ENCODE results near the gene NANOS3.

NANOS3 gene

DNA sequence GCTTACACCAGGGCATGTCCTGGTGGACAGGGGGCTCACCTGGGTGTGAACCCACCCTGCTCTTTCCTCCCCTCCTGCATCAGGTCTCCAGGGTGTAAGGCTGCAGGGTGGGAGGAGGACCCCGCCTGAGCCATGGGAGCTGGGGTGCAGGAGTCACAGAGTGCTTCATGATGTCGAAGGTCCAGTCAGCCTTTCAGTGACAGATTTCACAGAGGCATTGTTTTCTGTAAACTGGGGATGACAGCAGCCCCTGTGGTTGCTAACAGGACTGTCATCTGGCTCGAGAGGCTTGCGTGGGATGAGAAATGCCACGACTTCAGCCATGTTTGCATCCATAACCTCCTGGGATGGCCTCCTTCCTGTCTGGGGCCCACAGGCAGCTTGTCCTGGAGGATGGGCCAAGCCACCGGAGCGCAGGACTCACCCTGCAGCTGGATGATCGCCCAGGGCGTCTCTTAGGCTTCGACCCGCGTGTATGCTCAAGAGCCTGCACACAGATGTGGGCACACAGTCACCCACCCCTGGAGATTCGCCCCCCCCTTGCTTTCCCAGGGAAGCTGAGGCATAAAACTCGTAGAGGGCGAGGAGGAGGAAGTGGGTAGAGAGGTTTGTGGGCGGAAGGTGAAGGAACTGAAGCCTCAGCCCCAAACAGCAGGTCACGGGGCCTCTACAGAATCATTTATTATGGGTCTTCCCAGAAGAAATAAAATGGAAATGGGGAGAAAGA is 4.9 kb downstream of the NANOS3 start:
- no peak for DNase-seq (ENCODE audit: low spot score in 2 of 2)
- Histone ChIP-seq H3K4me3 (no peak overlapping the region), H3K4me1 (peaks cover 9% of the 10 kb centered on the region), H3K36me3 (replicated peaks) (no peaks in the 10 kb centered on the region), H3K27me3 (ENCODE audit: low read depth) (no peaks in the 10 kb centered on the region), H3K9me3 (no peaks in the 10 kb centered on the region)
- in situ Hi-C loops (cut with MboI; ENCODE audit: low sequenced_read_pairs), result loop anchor here (5.0 kb wide), 1 partner anchor 195 kb away; no protein-coding TSS in a partner anchor

DNA sequence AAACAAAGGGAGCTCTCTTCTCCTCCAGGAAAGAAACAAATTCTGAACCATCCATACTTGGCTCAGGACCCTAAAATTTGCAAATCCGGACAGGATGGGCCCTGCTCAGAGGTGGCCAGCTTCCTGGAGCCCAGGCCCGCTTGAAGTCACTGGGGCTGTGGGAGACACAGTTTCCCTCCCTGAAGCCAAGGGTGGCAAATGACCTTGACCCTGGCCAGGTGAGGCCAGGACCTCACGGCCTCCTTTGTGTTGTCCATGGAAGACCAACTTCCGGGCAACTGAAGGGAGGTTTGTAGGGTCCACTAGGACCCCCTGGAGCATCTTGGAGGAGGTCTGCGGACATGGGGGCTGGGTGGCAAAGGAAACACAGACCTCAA is 5.5 kb downstream of the NANOS3 start:
- DNase-seq (ENCODE audit: low spot score in 2 of 2), result no peak
- no peaks in the 10 kb centered on the region for H3K36me3 ChIP-seq (replicated peaks)
- no peak overlapping the region for H3K4me3 ChIP-seq
- in situ Hi-C loops (cut with MboI; ENCODE audit: low sequenced_read_pairs), result loop anchor here (5.0 kb wide), 1 partner anchor 195 kb away; no protein-coding TSS in a partner anchor
- peaks cover 9% of the 10 kb centered on the region for H3K4me1 ChIP-seq
- H3K9me3 ChIP-seq, result no peaks in the 10 kb centered on the region
- no peaks in the 10 kb centered on the region for H3K27me3 ChIP-seq (ENCODE audit: low read depth)

- H3K9me3 ChIP-seq, result no peaks in the 10 kb centered on the region
- no peaks in the 10 kb centered on the region for H3K27me3 ChIP-seq (ENCODE audit: low read depth)
- no peak for DNase-seq (ENCODE audit: low spot score in 2 of 2)
- H3K4me3 ChIP-seq, result no peak overlapping the region
- peaks cover 9% of the 10 kb centered on the region for H3K4me1 ChIP-seq
- in situ Hi-C loops (cut with MboI; ENCODE audit: low sequenced_read_pairs), result loop anchor here (5.0 kb wide), 1 partner anchor 194 kb away; no protein-coding TSS in a partner anchor
- no peaks in the 10 kb centered on the region for H3K36me3 ChIP-seq (replicated peaks)
Measured at GRCh38 chr19:13882836-13883235, 5.9 kb downstream of the NANOS3 start.

DNA sequence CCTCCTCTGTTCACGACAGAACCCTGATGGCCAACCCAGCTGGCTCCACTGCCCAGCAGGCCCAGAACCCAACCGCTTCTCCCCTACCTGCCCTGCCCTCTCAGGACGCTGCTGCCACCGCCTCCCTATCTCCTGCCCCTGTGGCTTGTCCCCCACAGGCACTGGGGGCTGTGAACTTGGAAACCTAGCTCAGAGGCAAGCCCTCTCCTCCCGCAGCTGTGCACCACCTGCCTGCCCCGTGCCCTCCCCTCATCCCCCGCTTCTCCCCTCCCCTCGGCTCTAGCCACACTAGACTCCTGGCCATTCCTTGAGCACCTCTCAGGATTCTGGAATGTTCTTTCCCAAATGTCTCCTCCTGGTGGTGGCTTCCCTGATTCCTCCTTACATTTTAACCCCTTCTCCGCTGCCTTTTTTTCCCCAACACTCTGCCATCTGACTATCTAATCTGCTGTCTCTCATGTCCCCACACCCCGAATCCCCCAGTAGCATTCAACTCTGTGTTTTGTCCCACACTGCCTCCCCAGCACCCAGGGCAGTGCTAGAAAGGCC is 6.7 kb downstream of the NANOS3 start:
- H3K4me3 ChIP-seq, result no peak overlapping the region
- in situ Hi-C loops (cut with MboI; ENCODE audit: low sequenced_read_pairs), result loop anchor here (5.0 kb wide), 1 partner anchor 194 kb away; no protein-coding TSS in a partner anchor
- H3K27me3 ChIP-seq (ENCODE audit: low read depth), result no peaks in the 10 kb centered on the region
- H3K9me3 ChIP-seq, result no peaks in the 10 kb centered on the region
- DNase-seq (ENCODE audit: low spot score in 2 of 2), result no peak
- H3K4me1 ChIP-seq, result peaks cover 9% of the 10 kb centered on the region
- H3K36me3 ChIP-seq (replicated peaks), result no peaks in the 10 kb centered on the region

DNA sequence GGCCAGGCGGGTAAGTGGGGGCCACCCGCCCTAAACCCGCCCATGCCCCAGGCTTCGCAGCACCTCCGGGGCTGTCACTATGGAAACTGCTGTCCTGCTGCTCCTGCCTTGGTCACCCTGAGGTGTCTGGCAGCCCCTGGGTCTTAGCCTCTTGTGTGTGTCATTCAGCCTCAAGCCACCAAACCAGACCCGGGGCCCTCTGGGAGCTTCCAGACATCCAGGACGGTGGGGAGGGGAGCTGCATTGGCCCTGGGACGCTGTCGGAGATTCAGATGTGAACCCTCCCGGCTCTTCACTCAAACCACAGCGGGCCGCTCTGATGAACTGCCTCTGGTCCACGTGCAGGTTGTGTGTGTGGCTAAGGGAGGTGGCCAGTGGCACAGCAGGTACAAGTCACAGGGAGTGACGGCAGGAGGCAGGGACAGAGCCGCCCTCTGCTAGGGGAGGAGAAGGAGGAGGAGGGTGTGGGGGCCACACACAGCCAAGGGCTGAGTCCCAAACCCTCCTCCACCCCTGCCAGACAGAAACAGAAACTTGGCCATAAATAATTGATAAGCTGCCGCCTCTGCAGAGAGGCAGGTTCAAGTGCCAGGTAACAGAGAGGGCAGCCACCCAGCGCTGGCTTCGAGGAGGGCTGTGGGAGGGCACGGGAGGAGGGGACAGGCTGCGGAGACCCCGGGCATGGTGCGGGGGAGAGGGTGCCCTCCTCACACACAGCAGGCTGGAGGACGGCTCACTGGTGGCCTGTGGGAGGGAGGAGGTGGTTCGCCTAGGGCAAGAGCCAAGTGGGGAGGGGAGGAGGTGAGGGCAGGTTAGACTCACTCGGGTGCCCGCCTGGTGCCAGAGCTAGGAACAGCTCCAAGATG is 8.0 kb downstream of the NANOS3 start:
- in situ Hi-C loops (cut with MboI; ENCODE audit: low sequenced_read_pairs), result loop anchor here (5.0 kb wide), 1 partner anchor 192 kb away; no protein-coding TSS in a partner anchor
- DNase-seq (ENCODE audit: low spot score in 2 of 2), result no peak
- no peaks in the 10 kb centered on the region for H3K27me3 ChIP-seq (ENCODE audit: low read depth)
- H3K36me3 ChIP-seq (replicated peaks), result no peaks in the 10 kb centered on the region
- H3K4me3 ChIP-seq, result no peak overlapping the region
- peaks cover 6% of the 10 kb centered on the region for H3K4me1 ChIP-seq
- H3K9me3 ChIP-seq, result no peaks in the 10 kb centered on the region

DNA sequence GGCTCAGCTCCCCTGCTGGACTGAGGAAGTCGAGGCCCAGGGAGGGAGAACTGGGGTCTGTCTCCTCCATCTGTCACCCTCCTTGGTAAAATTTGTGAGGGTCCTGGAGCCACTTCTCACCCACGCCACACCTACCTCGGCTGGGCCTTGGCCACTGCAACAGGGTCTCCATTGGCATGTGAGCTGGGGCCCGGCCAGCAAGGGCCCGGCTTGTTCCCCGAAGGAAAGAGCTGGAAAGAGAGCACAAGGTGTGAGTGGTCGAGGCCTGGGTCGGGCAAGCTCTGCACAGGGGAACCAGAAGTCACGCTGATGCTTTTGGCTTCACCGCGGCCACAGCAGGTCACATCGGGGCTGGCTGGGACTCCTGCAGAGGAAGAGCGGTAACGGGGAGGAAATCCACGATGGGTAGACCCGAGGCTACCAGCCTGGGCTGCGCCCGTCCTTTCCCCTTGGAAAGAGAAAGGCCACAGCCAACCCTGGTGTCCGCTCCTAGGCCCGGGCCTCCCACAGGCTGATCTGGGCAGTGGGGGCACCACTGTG is 9.0 kb downstream of the NANOS3 start:
- H3K4me3 ChIP-seq, result no peak overlapping the region

GRCh38 chr19:13887018-13887436 is 10.1 kb downstream of the NANOS3 start:
- H3K4me1 ChIP-seq, result no peaks in the 10 kb centered on the region

More for the DNA sequence above, 9.0 kb downstream of the NANOS3 start:
- Histone ChIP-seq H3K9me3 (no peaks in the 10 kb centered on the region), H3K4me1 (no peaks in the 10 kb centered on the region), H3K27me3 (ENCODE audit: low read depth) (no peaks in the 10 kb centered on the region), H3K36me3 (replicated peaks) (no peaks in the 10 kb centered on the region)
- DNase-seq (ENCODE audit: low spot score in 2 of 2), result no peak
- in situ Hi-C loops (cut with MboI; ENCODE audit: low sequenced_read_pairs), result no loop called here

GRCh38 chr19:13887517-13887916 is 10.6 kb downstream of the NANOS3 start:
- in situ Hi-C loops (cut with MboI; ENCODE audit: low sequenced_read_pairs), result no loop called here
- H3K27me3 ChIP-seq (ENCODE audit: low read depth), result no peaks in the 10 kb centered on the region

More at GRCh38 chr19:13887018-13887436, 10.1 kb downstream of the NANOS3 start:
- H3K27me3 ChIP-seq (ENCODE audit: low read depth), result no peaks in the 10 kb centered on the region
- in situ Hi-C loops (cut with MboI; ENCODE audit: low sequenced_read_pairs), result no loop called here
- no peak for DNase-seq (ENCODE audit: low spot score in 2 of 2)
- no peaks in the 10 kb centered on the region for H3K9me3 ChIP-seq
- H3K4me3 ChIP-seq, result no peak overlapping the region
- no peaks in the 10 kb centered on the region for H3K36me3 ChIP-seq (replicated peaks)

GRCh38 chr19:13888281-13888680 is 11.3 kb downstream of the NANOS3 start:
- in situ Hi-C loops (cut with MboI; ENCODE audit: low sequenced_read_pairs), result no loop called here
- Histone ChIP-seq H3K9me3 (no peaks in the 10 kb centered on the region), H3K4me1 (no peaks in the 10 kb centered on the region), H3K36me3 (replicated peaks) (no peaks in the 10 kb centered on the region), H3K27me3 (ENCODE audit: low read depth) (no peaks in the 10 kb centered on the region), H3K4me3 (no peak overlapping the region)
- DNase-seq (ENCODE audit: low spot score in 2 of 2), result no peak

More at GRCh38 chr19:13887517-13887916, 10.6 kb downstream of the NANOS3 start:
- Histone ChIP-seq H3K36me3 (replicated peaks) (no peaks in the 10 kb centered on the region), H3K9me3 (no peaks in the 10 kb centered on the region), H3K4me1 (no peaks in the 10 kb centered on the region), H3K4me3 (no peak overlapping the region)
- DNase-seq (ENCODE audit: low spot score in 2 of 2), result no peak

DNA sequence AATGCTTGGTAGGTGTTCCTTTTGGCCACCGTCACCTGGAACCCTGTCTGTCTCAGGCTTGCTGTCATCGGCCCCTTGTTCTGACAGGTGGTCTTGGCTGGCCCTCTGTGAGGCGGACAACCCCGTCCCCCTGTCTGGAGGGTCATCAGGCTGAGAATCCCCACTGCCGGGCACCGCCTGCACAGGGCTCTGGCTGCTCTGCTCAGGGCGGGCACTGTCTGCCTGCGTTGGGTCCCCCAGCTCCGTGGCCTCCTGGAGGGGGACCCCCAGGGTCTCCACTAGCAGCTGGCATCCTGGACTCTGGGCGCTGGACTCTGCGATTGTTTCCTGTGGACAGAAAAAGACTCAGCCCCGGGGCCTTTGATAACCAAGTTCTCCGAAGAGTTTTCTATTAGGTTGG is 13.2 kb downstream of the NANOS3 start:
- no peak overlapping the region for H3K4me3 ChIP-seq
- H3K4me1 ChIP-seq, result no peaks in the 10 kb centered on the region
- no peaks in the 10 kb centered on the region for H3K36me3 ChIP-seq (replicated peaks)
- H3K9me3 ChIP-seq, result no peaks in the 10 kb centered on the region
- H3K27me3 ChIP-seq (ENCODE audit: low read depth), result no peaks in the 10 kb centered on the region
- in situ Hi-C loops (cut with MboI; ENCODE audit: low sequenced_read_pairs), result no loop called here
- no peak for DNase-seq (ENCODE audit: low spot score in 2 of 2)

DNA sequence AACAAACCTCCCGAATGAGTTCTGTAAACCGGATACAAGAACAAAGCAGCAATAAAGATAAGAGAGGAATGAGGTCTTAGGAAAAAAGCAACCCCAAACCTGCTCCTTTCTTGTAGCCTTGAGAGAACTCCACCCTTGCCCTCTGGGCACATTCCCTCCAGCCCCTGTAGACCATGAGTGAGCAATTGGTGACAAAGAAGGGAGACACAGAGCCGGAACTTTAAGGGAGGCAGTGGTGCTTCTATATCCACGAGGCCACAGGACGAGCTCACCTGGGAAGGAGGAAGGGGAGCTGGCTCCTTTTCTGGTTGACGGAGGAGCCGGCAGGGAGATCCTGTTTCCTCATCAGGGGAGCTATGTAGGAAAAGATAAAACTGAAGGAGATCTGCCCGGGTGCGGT is 15.9 kb downstream of the NANOS3 start:
- DNase-seq (ENCODE audit: low spot score in 2 of 2), result no peak
- no peaks in the 10 kb centered on the region; the same call in 1 of the 2 replicates for H3K9me3 ChIP-seq
- no peak overlapping the region for H3K4me3 ChIP-seq
- H3K4me1 ChIP-seq, result no peaks in the 10 kb centered on the region
- no peaks in the 10 kb centered on the region for H3K27me3 ChIP-seq (ENCODE audit: low read depth)
- in situ Hi-C loops (cut with MboI; ENCODE audit: low sequenced_read_pairs), result no loop called here
- H3K36me3 ChIP-seq (replicated peaks), result no peaks in the 10 kb centered on the region

DNA sequence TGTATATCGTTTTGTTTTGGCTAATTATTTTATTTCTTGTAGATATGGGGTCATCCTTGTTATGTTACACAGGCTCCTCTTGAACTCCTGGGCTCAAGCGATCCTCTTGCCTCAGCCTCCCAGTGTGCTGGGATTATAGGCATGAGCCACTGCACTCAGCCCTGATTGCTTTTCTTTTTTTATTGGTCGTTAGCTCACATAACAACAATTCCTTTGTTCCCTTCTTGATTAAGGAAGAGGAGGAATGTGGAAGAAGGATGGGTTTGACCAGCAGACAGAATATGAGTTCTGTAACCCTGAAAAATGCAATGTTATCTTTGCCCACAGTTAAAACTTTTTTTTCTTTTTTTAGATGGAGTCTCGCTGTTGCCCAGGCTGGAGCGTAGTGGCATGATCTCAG is 17.6 kb downstream of the NANOS3 start:
- Histone ChIP-seq H3K4me1 (no peaks in the 10 kb centered on the region), H3K36me3 (replicated peaks) (no peaks in the 10 kb centered on the region), H3K4me3 (no peak overlapping the region), H3K9me3 (no peaks in the 10 kb centered on the region; the same call in 1 of the 2 replicates), H3K27me3 (ENCODE audit: low read depth) (no peaks in the 10 kb centered on the region)
- DNase-seq (ENCODE audit: low spot score in 2 of 2), result no peak
- in situ Hi-C loops (cut with MboI; ENCODE audit: low sequenced_read_pairs), result no loop called here

GRCh38 chr19:13896227-13896626 is 19.3 kb downstream of the NANOS3 start:
- H3K4me1 ChIP-seq, result no peaks in the 10 kb centered on the region
- DNase-seq (ENCODE audit: low spot score in 2 of 2), result no peak
- no peaks in the 10 kb centered on the region for H3K36me3 ChIP-seq (replicated peaks)
- H3K27me3 ChIP-seq (ENCODE audit: low read depth), result no peaks in the 10 kb centered on the region
- no peaks in the 10 kb centered on the region; the same call in 1 of the 2 replicates for H3K9me3 ChIP-seq
- no peak overlapping the region for H3K4me3 ChIP-seq
- in situ Hi-C loops (cut with MboI; ENCODE audit: low sequenced_read_pairs), result no loop called here

All from HAP-1 (cell line).